ENCODE measurements around the gene CIDEC.
"Not testable (repeated sequence)": the region's sequence is repeated elsewhere in the genome, so short reads cannot be mapped to it uniquely, and the experiment has no call there.

- not testable (repeated sequence) for TF ChIP-seq EP300 (conservative IDR thresholded peaks at IDR 0.05; ENCODE audit: poor library complexity, severe bottlenecking); CTCF (IDR thresholded peaks at IDR 0.05; ENCODE audit: poor library complexity, severe bottlenecking); REST (IDR thresholded peaks at IDR 0.05; ENCODE audit: borderline replicate concordance)
Measured at GRCh38 chr3:9900965-9901415, 20.9 kb upstream of the CIDEC start.
